HG02623 (cell line): ENCODE results near the gene AFAP1.

ENCODE experiments used
- ATAC-seq: cut with Tn5 transposase; IDR thresholded peaks from one replicate; pipeline ENCODE4 v1.9.1; 2021; ENCODE audit warnings: moderate library complexity; ENCODE audit not compliant: unreplicated experiment

Gene AFAP1

GRCh38 chr4:7788193-7788592 is 151.5 kb downstream of the AFAP1 start:
- ATAC-seq = no peak

- ATAC-seq = no peak
Measured at GRCh38 chr4:7787681-7788141, 151.9 kb downstream of the AFAP1 start.

GRCh38 chr4:7787067-7787466 is 152.6 kb downstream of the AFAP1 start:
- ATAC-seq = no peak

GRCh38 chr4:7786517-7786916 is 153.1 kb downstream of the AFAP1 start:
- no peak for ATAC-seq

- ATAC-seq = no peak
Measured at GRCh38 chr4:7786040-7786439, 153.6 kb downstream of the AFAP1 start.

GRCh38 chr4:7785017-7785416 is 154.6 kb downstream of the AFAP1 start:
- ATAC-seq = no peak

- no peak for ATAC-seq
Measured at GRCh38 chr4:7784131-7784870, 155.4 kb downstream of the AFAP1 start.

GRCh38 chr4:7783541-7783940 is 156.1 kb downstream of the AFAP1 start:
- no peak for ATAC-seq

GRCh38 chr4:7782783-7783182 is 156.9 kb downstream of the AFAP1 start:
- ATAC-seq = no peak

GRCh38 chr4:7781993-7782392 is 157.7 kb downstream of the AFAP1 start:
- no peak for ATAC-seq

GRCh38 chr4:7781366-7781765 is 158.3 kb downstream of the AFAP1 start:
- no peak for ATAC-seq

GRCh38 chr4:7780751-7781348 is 158.8 kb downstream of the AFAP1 start:
- no peak for ATAC-seq

- ATAC-seq = no peak
Measured at GRCh38 chr4:7779432-7779768, 160.3 kb downstream of the AFAP1 start.

- no peak for ATAC-seq
Measured at GRCh38 chr4:7778510-7779431, 160.9 kb downstream of the AFAP1 start.

GRCh38 chr4:7777871-7778509 is 161.7 kb downstream of the AFAP1 start:
- no peak for ATAC-seq

GRCh38 chr4:7777017-7777710 is 162.5 kb downstream of the AFAP1 start:
- no peak for ATAC-seq

GRCh38 chr4:7775396-7775795 is 164.3 kb downstream of the AFAP1 start:
- no peak for ATAC-seq

- ATAC-seq = no peak
Measured at GRCh38 chr4:7774301-7775294, 165.1 kb downstream of the AFAP1 start.

- no peak for ATAC-seq
Measured at GRCh38 chr4:7773401-7774180, 166.1 kb downstream of the AFAP1 start.
